ENCODE results near the gene XPO1.
"Not testable (repeated sequence)": the region's sequence is repeated elsewhere in the genome, so short reads cannot be mapped to it uniquely, and the experiment has no call there.

The XPO1 gene

DNA sequence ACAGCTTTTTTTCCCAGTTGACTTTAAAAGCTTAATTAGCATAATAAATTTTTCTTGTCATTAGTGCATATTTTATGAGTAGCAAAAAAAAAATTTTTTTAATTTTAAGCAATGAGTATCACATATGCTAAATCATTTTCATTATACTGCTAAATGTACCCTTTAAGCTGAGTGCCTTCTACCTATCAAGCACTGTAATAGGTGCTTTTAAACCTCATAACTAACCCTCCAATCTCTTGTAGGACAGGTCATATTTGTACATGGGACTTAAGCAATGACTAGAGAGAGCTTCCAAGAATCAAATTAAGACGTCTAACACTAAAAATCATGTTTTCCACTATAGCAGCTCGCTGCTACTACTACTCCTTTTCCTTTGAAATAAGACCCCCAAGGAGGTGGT, 7.4 kb downstream of the XPO1 start:
- no peak for DNase-seq

DNA sequence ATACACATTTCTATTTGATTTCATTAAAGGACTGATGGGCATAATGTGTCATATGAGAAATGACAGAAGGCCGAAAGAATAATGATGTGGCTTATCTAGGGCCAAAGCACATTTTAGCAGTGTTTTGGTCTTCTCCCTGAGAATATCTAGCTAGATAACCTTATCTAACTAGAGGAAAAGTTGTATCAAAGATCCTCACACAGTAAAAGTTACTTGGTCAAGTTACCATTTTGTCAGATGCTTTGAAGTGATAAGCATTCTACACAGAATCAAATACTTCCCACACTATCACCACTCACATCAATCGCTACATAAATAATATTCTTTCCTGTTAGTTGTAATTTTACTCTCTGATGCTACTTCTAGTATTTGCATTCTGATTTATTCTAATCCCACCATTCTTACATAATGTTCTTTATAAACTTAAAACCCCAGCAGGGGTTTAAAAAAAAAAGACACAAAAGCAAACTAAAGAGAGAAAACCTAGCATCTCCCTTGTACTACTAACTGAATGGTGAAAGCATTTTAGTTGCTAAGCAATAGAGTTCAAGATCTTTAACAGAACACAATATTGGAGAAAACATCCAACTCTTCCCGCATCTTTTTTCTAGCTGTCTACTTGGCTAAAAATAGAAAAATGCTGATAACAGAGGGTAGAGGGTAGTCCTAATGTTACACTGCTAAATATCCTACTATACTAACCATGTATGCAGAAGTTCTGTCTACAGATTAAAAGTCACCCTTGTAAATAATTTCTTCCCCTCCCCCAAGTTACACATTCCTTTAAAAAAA, 8.0 kb downstream of the XPO1 start:
- DNase-seq, result no peak

DNA sequence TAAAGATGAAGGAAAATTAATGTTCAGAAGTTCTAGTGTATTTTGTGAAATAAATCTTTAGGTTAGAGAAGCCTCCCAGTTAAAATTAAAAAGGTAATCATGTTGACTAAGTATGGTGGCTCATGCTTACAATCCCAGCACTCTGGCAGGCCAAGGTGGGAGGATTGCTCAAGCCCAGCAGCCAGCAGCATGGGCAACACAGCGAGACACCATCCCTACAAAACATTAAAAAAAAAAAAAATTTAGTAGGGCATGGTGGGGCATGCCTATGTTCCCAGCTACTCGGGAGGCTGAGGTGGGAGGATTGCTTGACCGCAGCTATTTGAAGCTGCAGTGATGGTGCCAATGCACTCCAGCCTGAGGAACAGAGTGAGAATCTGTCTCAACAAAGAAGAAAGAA, 17.9 kb downstream of the XPO1 start:
- no peak for DNase-seq

DNA sequence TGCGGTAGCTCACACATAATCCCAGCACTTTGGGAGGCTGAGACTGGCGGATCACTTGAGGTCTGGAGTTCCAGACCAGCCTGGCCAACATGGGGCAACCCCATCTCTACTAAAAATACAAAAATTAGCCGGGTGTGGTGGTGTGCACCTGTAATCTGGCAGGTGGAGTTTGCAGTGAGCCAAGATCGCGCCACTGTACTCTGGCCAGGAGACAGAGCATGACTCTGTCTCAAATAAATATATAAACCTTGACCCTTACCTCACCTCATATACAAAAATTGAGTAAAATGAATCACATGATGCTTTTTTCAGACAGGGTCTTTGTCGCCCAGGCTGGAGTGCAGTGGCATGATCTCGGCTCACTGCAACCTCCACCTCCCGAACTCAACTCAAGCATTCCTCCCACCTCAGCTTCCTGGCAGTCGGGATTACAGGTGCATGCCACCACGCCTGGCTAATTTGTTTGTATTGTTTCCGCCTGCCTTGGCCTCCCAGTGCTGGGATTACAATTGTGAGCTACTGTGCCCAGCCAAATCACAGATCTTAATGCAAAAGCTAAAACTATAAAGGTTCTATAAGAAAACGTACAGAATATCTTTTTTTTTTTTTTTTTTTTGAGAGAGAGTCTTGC, 25.3 kb downstream of the XPO1 start:
- no peak for DNase-seq

DNA sequence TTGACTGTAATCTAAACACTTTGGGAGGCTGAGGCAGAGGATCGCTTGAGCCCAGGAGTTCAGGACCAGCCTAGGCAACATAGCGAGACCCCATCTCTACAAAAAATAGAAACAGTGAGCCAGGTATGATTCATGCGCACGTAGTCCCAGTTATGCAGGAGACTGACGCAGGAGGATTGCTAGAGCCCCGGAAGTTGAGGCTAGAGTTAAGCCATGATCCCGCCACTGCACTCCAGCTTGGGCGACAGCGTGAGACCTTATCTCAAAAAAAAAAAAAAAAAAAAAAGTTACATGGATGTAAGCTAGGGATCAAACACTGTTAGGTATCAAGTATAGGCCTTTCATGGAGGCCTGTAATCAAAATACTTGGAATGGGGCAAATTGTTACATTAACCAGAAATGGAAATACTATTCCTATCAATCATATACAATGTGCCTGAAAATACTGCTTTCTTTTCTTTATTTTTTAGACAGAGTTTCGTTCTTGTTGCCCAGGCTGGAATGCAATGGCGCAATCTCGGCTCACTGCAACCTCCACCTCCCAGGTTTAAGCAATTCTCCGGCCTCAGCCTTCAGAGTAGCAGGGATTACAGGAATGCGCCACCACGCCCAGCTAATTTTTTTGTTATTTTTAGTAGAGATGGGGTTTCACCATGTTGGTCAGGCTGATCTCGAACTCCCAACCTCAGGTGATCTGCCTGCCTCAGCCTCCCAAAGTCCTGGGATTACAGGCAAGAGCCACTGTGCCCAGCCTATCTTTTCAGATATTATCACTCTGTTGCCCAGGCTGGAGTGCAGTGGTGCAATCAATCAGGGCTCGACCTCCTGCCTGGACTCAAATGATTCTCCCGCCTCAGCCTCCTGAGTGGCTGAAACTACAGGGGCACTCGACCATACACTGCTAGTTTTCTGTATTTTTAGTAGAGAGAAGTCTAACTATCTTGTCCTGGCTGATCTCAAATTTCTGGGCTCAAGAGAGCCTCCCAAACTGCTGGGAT, 27.2 kb downstream of the XPO1 start:
- no peak for DNase-seq

DNA sequence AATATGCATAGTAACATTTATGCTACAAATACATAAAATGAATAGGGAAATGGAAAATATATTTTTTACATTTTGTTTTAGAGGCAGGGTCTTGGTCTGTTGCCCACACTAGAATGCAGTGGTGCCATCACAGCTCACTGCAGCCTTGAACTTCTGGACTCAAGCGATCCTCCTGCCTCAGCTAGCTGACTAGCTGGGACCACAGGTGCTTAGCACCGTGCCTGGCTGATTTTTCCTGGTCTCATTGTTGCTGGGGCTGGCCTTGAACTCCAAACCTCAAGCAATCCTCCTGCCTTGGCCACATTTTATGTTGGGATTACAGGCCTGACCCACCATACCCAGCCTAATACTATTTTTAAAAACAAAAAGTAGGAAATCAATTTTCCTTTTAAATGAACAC, 33.2 kb downstream of the XPO1 start:
- DNase-seq, result no peak

DNA sequence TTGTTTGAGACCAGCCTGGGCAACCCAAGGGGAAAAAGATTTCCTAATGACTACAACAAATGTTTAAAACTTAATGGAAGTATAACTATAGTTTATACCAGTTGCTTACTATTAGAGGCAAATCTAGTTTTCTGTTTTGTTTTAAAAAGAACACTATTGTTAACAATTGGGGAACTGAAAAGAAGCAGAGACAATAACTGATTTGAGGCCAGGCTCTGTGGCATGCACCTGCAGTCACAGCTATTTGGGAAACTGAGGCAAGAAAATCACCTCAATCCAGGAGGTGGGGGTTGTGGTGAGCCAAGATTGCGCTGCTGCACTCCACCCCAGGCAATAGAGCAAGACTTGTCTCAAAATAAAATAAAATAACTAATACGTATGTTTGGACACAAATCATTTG, 39.1 kb downstream of the XPO1 start:
- DNase-seq, result no peak

DNA sequence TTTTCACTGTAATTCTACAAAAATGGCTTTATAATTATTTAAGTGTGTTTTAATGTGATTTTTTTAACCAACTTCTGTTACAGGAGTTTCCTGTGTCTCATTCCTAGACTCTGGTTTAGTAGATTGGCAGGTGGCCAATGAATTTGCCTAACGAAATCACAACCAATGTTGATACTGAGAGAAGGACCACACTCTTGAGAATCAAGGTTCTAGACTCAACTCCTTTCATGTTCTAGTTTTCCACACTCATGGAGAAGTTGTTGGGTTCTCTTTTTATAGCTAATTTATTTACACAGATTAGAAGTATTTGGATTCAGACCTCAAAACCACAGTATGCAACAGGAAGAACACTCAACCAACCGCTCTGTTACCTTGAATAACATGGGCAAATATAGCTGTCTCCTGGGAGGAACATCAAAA, 44.6 kb downstream of the XPO1 start:
- peak; percentile 27 for DNase-seq

DNA sequence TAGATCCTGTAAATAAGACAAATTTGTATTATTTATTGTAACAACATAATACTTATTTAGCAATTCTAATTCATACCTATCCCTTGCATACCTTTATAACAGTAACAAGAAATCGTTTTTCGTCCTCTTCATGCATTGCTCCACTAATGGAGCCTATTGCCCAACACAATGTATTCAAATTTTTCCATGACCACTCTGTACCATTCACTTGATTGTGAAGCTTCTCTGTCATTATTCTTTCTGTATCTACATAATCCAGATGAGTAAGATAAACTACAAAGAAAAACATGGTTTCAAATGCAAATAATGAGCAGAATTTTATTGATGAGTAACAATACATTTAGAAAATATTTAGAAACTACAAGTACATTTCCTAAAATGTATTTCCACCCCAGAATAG, 45.7 kb downstream of the XPO1 start:
- no peak for DNase-seq

DNA sequence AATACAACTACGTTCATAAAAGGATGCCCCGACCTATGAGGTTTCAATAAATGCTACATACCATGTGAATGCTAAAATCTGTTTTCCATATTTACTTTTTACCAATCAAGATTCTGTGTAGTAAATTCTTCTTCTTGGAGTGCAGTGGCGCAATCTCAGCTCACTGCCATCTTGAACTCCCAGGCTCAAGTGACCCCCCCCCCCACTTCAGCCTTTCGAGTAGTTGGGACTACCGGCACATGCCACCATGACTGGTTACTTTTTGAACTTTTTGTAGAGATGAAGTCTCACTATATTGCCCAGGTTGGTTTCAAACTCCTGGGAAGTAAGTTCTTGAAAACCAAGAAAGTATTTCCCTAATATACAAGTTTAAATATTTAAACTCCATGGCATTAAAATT, 52.9 kb downstream of the XPO1 start:
- DNase-seq, result no peak

DNA sequence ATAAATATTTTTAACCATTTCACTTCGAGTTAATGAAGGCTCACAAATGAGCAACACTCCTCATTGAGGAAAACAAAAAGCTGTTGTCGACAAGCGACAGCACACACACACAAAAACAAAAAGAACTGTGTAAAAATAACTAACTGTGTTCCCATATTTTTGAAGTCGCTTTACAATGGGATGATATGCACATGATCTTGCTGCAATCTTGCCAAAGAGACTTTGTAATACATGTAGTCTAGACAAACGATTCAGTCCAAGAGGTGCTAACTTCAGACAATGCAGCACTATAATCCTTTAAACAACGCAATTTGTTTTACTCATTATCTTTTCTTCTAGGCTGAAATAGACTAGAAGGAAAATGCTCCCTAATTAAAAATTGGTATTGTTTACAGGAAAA, 60.1 kb downstream of the XPO1 start:
- no peak for DNase-seq

DNA sequence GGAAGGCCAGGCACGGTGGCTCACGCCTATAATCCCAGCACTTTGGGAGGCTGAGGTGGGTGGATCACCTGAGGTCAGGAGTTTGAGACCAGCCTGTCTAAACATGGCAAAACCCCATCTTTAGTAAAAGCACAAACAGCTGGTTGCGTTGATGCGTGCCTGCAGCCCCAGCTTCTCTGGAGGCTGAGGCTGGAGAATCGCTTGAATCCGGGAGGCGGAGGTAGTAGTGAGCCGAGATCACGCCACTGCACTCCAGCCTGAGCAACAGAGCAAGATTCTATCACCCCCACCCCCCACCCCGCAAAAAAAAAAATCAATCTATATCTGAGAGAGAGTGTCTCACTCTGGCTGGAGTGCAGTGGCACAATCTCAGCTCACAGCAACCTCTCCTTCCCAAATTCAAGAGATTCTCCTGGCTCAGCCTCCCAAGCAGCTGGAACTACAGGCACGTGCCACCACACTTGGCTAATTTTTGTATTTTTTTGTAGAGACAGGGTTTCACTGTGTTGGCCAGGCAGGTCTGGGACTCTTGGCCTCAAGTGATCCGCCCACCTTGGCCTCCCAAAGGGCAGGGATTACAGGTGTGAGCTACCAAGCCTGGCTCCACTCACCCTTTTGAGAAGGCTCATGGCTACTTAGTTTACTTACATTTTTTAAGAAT, 61.1 kb downstream of the XPO1 start:
- not testable (repeated sequence) for DNase-seq

DNA sequence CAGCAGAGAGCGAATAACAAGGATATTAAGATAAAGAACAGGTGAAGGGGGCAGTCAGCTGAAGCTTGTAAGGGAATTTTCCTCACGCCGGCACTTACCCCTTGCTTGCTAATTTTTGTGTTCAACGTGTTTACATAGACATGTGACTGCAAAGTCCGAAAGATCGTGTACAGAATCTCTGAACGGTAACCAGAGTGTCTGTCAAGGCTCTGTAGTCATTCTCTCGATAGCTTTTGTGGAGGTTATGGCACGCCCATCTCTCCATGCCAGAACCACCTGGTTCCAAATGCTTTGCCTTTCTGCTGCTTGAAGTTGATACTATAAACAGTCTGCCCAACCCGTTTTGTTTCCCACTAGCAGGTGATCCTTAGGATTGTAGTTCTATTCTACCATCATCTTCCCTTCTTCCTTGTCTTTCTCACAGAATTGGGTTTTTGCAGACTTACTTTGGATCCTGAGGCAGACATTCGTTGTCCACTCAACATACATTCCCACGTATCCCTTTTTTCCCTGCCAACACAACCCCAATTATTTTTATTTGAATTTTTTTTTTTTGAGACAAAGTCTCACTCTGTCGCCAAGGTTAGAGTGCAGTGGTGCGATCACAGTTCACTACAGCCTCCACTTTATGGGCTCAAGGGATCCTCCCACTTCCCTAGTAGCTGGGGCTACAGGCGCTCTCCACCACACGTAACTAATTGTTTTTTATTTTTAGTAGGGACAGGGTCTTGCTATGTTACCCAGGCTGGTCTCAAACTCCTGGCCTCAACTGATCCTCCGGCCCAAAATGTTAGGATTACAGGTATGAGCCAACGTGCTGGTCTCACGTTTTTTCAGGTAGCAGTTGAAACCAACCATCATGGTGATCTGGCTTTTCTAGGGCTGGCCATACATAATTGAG, 66.0 kb downstream of the XPO1 start:
- DNase-seq, result peak; percentile 40

DNA sequence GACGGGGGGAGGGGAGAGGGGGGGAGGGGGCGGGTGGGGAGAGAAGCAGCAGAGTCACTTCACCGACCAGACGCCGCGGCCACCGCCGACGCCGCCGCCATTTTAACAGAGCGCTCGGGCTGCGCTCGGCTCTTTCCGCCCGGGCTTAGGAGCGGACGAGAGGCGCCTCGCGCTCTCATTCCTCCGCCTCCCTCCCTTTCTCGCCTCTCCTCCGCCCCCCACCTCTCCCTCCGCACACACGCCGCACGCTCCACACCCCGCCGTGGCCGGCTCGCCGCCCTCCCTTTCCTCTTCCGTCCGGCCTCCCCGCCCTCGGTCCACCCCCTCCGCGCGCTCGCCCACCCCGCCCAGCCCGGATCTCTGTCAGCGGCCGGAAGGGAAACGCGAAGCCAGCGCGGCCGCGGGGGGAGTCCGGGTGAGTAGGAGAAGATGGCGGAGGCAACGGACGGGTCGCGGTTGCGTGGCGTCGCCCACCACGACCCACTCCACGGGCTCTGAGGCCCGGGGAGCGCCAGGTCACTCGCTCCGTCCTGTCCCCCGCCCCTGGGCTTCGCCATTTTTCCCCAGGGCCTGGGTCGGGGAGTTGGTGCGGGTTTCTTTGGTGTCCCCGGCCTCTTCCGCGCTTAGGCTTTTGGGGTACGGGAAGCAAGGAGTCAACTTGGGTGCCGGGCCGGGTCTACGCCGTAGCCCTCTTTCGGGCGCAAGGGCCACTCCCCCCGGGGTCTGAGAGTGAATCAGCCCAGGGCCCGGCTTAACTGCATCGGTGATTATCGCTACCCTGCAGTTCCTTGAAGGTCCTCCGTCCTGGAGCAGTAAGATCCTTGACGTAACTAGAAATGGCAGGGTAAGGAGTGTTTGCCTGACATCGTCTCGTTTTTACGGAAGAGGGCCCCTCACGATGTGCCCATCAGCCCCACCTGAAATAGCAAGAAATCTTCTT, 66.9 kb downstream of the XPO1 start, which contains the start of gene USP34:
TSS of gene USP34 (minus strand) at position 123 of the 940 bp plus-strand sequence. CDS start 395 bp downstream, outside the sequence.
- DNase-seq, result peak; percentile 96

DNA sequence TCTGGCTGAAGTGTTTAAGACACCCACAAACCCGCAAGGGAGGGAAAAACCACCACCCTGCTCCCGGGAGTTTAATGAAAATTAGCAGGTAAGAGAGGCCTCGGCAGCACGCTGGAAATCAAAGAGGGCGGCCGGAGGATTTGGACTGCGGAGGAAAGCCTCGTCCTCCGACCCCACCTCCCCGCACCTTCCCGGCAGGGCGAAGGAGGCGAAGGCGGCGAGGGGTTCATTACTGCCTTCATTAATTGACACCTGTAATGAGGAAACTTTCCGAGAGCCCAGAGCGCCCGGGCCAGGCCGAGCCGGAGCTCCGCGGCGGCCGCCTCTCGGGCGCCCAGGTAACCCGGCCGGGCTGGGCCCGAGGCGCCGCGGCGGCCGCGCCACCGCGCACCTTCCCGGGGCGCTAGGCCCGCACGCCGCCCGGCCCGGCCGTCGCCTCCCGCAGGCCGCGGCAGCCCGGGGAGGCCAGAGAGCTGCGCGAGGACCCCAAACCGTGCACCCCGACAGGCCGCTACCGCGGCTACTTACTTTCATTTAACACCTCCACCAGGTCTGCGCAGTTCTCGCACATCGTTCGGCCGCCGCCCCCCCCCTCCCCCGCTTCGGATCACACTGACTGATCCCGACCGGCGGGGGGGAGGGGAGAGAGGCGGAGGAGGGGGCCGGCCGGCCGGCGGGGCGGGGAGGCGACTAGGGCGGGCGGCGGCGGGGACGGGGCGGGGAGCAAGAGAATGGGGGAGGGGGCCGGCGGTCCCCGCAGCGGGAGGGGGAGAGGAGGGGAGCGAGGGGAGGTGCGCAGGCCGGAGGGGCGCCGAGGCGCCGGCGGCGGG, 67.8 kb downstream of the XPO1 start:
- peak; percentile 78 for DNase-seq

DNA sequence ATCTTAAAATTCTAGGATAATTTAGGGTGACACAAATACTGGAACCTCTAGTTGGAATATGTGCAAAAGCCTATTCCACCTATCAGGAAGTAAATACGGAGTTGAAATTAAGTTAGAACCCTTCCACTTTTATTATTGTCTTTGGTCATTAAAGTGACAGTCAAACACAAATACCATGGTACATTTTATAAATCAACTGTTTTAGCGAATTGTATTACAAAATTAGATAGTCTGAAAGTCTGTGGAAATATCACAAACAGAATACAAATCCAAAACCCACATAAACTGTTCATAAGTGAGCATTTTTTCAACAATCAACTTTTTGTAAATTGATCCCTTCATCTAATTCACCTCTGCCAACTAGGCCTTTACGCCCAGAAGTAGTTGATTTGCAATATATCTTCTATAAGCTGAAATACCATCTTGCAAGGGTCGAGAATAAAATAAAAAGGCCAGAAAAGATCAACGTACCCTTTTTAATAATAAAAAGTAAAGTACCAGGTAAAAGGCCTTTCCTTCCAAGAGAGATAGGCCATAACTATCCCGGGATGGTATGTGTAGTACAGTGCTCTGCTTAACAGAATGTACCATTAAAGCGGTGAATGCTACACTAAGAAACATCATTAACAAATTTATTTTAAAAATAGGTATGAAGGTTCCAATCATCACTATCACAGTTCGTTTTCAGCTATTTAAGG, 68.6 kb downstream of the XPO1 start:
- DNase-seq, result peak; percentile 15

DNA sequence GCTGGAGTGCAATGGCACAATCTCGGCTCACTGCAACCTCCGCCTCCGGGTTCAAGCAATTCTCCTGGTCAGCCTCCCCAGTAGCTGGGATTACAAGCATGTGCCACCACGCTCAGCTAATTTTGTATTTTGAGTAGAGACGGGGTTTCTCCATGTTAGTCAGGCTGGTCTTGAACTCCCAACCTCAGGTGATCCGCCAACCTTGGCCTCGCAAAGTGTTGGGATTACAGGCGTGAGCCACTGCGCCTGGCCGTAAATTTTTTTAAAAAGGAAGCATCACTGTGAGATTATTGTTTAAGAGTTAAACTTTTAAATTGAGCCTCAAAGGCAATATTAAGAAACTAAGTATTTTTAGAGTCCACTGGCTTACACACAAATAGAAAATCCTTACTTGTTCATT, 69.9 kb downstream of the XPO1 start:
- not testable (repeated sequence) for DNase-seq

DNA sequence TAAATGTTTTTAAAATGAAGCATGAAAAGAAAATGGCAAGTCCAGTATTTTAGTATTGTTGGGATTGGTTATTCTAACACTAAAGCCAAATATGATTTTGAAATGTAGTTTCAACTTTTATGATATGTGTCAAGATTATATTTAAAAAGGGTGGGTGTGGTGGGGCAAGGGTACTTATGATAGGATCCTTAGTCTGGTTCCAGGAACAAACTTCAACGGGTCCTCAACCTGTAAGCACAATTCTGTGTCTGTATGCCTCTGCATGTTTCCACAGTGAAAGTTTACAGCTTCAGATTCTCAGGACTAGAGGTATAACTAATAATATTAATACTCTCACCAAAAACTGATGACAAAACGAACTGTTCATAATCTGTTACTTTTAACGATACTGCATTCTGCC, 73.1 kb downstream of the XPO1 start:
- no peak for DNase-seq
